T-cell (primary cell): Measurements from ENCODE around the gene OR10H3. TPM values are rescaled to one million over a fixed set of nuclear protein-coding genes. Genes with fewer than 3 reads are reported as not detected.

Source experiments
- ATAC-seq, 4 experiments: fragments of 200-7000 bp in 3 of 4; fragments of 150-1000 bp in 1 of 4; cut with Tn5 transposase; replicated peaks in 1 of 4; 1 replicate in 3 of 4; 2 replicates in 1 of 4; pipeline ENCODE4 v1.10.0; 2021; ENCODE audit warnings: moderate library complexity in 3 of 4, mild to moderate bottlenecking in 2 of 4, moderate number of reproducible peaks in 1 of 4
- CTCF ChIA-PET, 2 donors: fragments of 300-600 bp; sonication (Branson Sonifier 250); formaldehyde crosslinking; loops; one replicate each; lab custom pipeline; 2022; ENCODE audit warnings: antibody characterized with exemption in 2 of 2; lab: Charles Lee
- POLR2A ChIA-PET, 2 donors: fragments of 300-600 bp; sonication (Branson Sonifier 250); formaldehyde crosslinking; loops; one replicate each; lab custom pipeline; 2022; ENCODE audit warnings: antibody characterized with exemption in 2 of 2; lab: Charles Lee
- DNase-seq, 35 experiments: peaks; one replicate each; pipeline versions ENCODE4 v3.0.0 to v3.0.0-alpha.2; 2013 to 2023
- H3K27ac ChIP-seq: one replicate; pipeline ENCODE4 v1.5.1; 2013; ENCODE audit warnings: low read length
- H3K27me3 ChIP-seq, 2 experiments: replicated peaks in 1 of 2; 1 replicate in 1 of 2; 2 replicates in 1 of 2; pipeline versions ENCODE4 v1.6.1 to v1.7.0; 2013; ENCODE audit warnings: low read length in 1 of 2, mixed read lengths in 1 of 2; ENCODE audit not compliant: control insufficient read depth in 2 of 2, insufficient read depth in 2 of 2; ENCODE audit errors: extremely low read depth in 1 of 2
- H3K36me3 ChIP-seq, 2 donors: 1 replicate in 1 of 2; 2 replicates in 1 of 2; pipeline versions ENCODE4 v1.6.1 to v1.7.0; 2013; ENCODE audit warnings: low read length in 1 of 2; ENCODE audit not compliant: control insufficient read depth in 2 of 2, insufficient read depth in 1 of 2; ENCODE audit errors: extremely low read depth in 1 of 2
- H3K4me1 ChIP-seq, 2 experiments: 1 replicate in 1 of 2; 2 replicates in 1 of 2; pipeline versions ENCODE4 v1.6.1 to v1.7.0; 2013; ENCODE audit warnings: low read length in 2 of 2, mixed read lengths in 1 of 2; ENCODE audit not compliant: insufficient read depth in 2 of 2, control insufficient read depth in 1 of 2; ENCODE audit errors: extremely low read depth in 1 of 2
- H3K4me3 ChIP-seq, 2 donors: 1 replicate in 1 of 2; 2 replicates in 1 of 2; pipeline versions ENCODE4 v1.5.1 to v1.7.0; 2013; ENCODE audit warnings: mild to moderate bottlenecking in 2 of 2, low read length in 1 of 2, moderate library complexity in 1 of 2; ENCODE audit not compliant: control insufficient read depth in 1 of 2; ENCODE audit errors: extremely low read depth in 1 of 2
- H3K9me3 ChIP-seq: 2 replicates; pipeline ENCODE4 v1.7.0; 2013
- H3K27ac Mint-ChIP-seq, 2 donors: one replicate each; pipeline ENCODE4 v1.8.0; 2020 to 2021; ENCODE audit warnings: mild to moderate bottlenecking in 2 of 2, mixed read lengths in 2 of 2
- H3K27me3 Mint-ChIP-seq, 2 donors: one replicate each; pipeline ENCODE4 v1.8.0; 2021 to 2022; ENCODE audit warnings: mixed read lengths in 2 of 2
- H3K36me3 Mint-ChIP-seq: one replicate; pipeline ENCODE4 v1.8.0; 2021; ENCODE audit warnings: mixed read lengths
- H3K4me1 Mint-ChIP-seq, 3 donors: one replicate each; pipeline ENCODE4 v1.8.0; 2020 to 2022; ENCODE audit warnings: mixed read lengths in 3 of 3, mild to moderate bottlenecking in 1 of 3
- H3K4me3 Mint-ChIP-seq, 3 donors: one replicate each; pipeline ENCODE4 v1.8.0; 2020 to 2022; ENCODE audit warnings: mild to moderate bottlenecking in 3 of 3, mixed read lengths in 3 of 3, moderate library complexity in 3 of 3
- H3K9me3 Mint-ChIP-seq, 3 donors: one replicate each; pipeline ENCODE4 v1.8.0; 2020 to 2022; ENCODE audit warnings: mixed read lengths in 3 of 3
- WGBS: methylation state at CpG from one replicate; pipeline ENCODE4 v1.1.5; 2013; ENCODE audit warnings: missing lambda C conversion rate; ENCODE audit not compliant: insufficient coverage; 5-methylcytosine and 5-hydroxymethylcytosine counted together
- total RNA-seq, 35 experiments: library from RNA in 6 of 35; stranded (reverse) in 6 of 35; fragments of 120-200 nt in 1 of 35; gene quantifications; one replicate each; pipeline versions ENCODE4 v1.2.1 to v1.2.4 and lab custom pipeline; 2013 to 2026

The OR10H3 gene
- not detected for total RNA-seq
- not detected for total RNA-seq (2013)
- total RNA-seq (lab: John Stamatoyannopoulos, UW), result 0 reads per million in 29 experiments

- Histone ChIP-seq H3K27ac (no peak within 1 kb of the TSS), H3K36me3 (no peaks in the 10 kb centered on the region), H3K9me3 (peaks cover 8% of the 10 kb centered on the region), H3K4me3 (no peak within 1 kb of the TSS), H3K27me3 (peaks cover 0 to 7% of the 10 kb centered on the region in 2 experiments), H3K4me1 (no peaks in the 10 kb centered on the region)
- ATAC-seq (no peak), DNase-seq (no peak)
- H3K36me3 Mint-ChIP-seq, result peaks cover 6% of the 10 kb centered on the region
- H3K9me3 Mint-ChIP-seq, result peaks cover 7 to 12% (median 9%) of the 10 kb centered on the region in 3 donors
- H3K4me1 Mint-ChIP-seq, result no peaks in the 10 kb centered on the region
- CTCF ChIA-PET, result interaction anchor here in 1 of 2 donors (0.6 kb wide), 1 partner anchor 577 kb away, joined by 4 read pairs; no protein-coding TSS in a partner anchor
- no peak within 1 kb of the TSS for H3K27ac Mint-ChIP-seq
- H3K27me3 Mint-ChIP-seq, result peaks cover 13 to 15% of the 10 kb centered on the region in 2 donors
- H3K4me3 Mint-ChIP-seq, result no peak within 1 kb of the TSS
- WGBS, result no CpG with 5 or more reads among the region's 4 CpGs
- POLR2A ChIA-PET, result no interaction called here
Observed at GRCh38 chr19:15737722-15738121, at the start of gene OR10H3. OR10H3 (plus strand) TSS chr19:15737985; CDS start chr19:15741393, 3,408 bp downstream.

- H3K36me3 Mint-ChIP-seq, result no peaks in the 10 kb centered on the region
- H3K27me3 Mint-ChIP-seq, result peaks cover 26 to 51% of the 10 kb centered on the region in 2 donors
- H3K9me3 Mint-ChIP-seq, result peaks cover 0 to 2% (median 0%) of the 10 kb centered on the region in 3 donors
- H3K9me3 ChIP-seq, result no peaks in the 10 kb centered on the region
- ChIA-PET CTCF (no interaction called here), POLR2A (no interaction called here)
- H3K36me3 ChIP-seq, result no peaks in the 10 kb centered on the region
- peaks cover 0 to 2% of the 10 kb centered on the region in 2 experiments for H3K4me1 ChIP-seq
- H3K27me3 ChIP-seq, result peaks cover 0 to 27% of the 10 kb centered on the region in 2 experiments
- H3K4me3 ChIP-seq, result no peak overlapping the region
- DNase-seq, result no peak
- no peak overlapping the region for H3K27ac ChIP-seq
- H3K4me3 Mint-ChIP-seq, result no peak overlapping the region
- no peak for ATAC-seq
- 62% methylated on average over 17 of the region's 19 CpGs for WGBS
- no peak overlapping the region for H3K27ac Mint-ChIP-seq
- H3K4me1 Mint-ChIP-seq, result no peaks in the 10 kb centered on the region
Observed at GRCh38 chr19:15696654-15697194, 41.1 kb upstream of the OR10H3 start.

GRCh38 chr19:15701757-15702533 lies 35.8 kb upstream of the OR10H3 start:
- Histone ChIP-seq H3K36me3 (no peaks in the 10 kb centered on the region), H3K4me3 (no peak overlapping the region), H3K27ac (no peak overlapping the region), H3K9me3 (no peaks in the 10 kb centered on the region), H3K4me1 (no peaks in the 10 kb centered on the region), H3K27me3 (peaks cover 0 to 36% of the 10 kb centered on the region in 2 experiments)
- Mint-ChIP-seq H3K27ac (no peak overlapping the region), H3K9me3 (peaks cover 0 to 7% (median 5%) of the 10 kb centered on the region in 3 donors), H3K36me3 (no peaks in the 10 kb centered on the region), H3K4me1 (no peaks in the 10 kb centered on the region), H3K27me3 (peaks cover 39 to 59% of the 10 kb centered on the region in 2 donors), H3K4me3 (no peak overlapping the region)
- CTCF ChIA-PET, result no interaction called here
- no peak for DNase-seq
- no CpG with 5 or more reads among the region's 4 CpGs for WGBS
- no peak for ATAC-seq
- POLR2A ChIA-PET, result interaction anchor here in 1 of 2 donors (0.5 kb wide), 1 partner anchor 492 kb away, joined by 6 read pairs; no protein-coding TSS in a partner anchor

GRCh38 chr19:15702534-15702930 lies 35.3 kb upstream of the OR10H3 start:
- Histone ChIP-seq H3K9me3 (no peaks in the 10 kb centered on the region), H3K4me3 (no peak overlapping the region), H3K27me3 (peaks cover 0 to 30% of the 10 kb centered on the region in 2 experiments), H3K4me1 (no peaks in the 10 kb centered on the region), H3K36me3 (no peaks in the 10 kb centered on the region), H3K27ac (no peak overlapping the region)
- ChIA-PET POLR2A (interaction anchor here in 1 of 2 donors (0.5 kb wide), 1 partner anchor 491 kb away, joined by 6 read pairs; no protein-coding TSS in a partner anchor), CTCF (no interaction called here)
- Mint-ChIP-seq H3K4me3 (no peak overlapping the region), H3K4me1 (no peaks in the 10 kb centered on the region), H3K27ac (no peak overlapping the region), H3K9me3 (peaks cover 0 to 7% (median 5%) of the 10 kb centered on the region in 3 donors), H3K27me3 (peaks cover 40 to 53% of the 10 kb centered on the region in 2 donors), H3K36me3 (no peaks in the 10 kb centered on the region)
- peak in 25 of 35 experiments; percentile 5 to 37 (median 21) for DNase-seq
- ATAC-seq, result peak in 1 of 4 experiments; percentile 31
- WGBS, result 0% methylated on average over 1 of the region's 7 CpGs

- Mint-ChIP-seq H3K4me1 (no peaks in the 10 kb centered on the region), H3K27ac (no peak overlapping the region), H3K36me3 (no peaks in the 10 kb centered on the region), H3K9me3 (no peaks in the 10 kb centered on the region), H3K27me3 (peaks cover 26 to 44% of the 10 kb centered on the region in 2 donors), H3K4me3 (no peak overlapping the region)
- Histone ChIP-seq H3K27me3 (peaks cover 3 to 19% of the 10 kb centered on the region in 2 experiments), H3K36me3 (no peaks in the 10 kb centered on the region), H3K4me3 (no peak overlapping the region), H3K4me1 (no peaks in the 10 kb centered on the region), H3K9me3 (no peaks in the 10 kb centered on the region), H3K27ac (no peak overlapping the region)
- WGBS, result 61% methylated on average over 3 of the region's 3 CpGs
- CTCF ChIA-PET, result no interaction called here
- DNase-seq, result no peak
- no peak for ATAC-seq
- POLR2A ChIA-PET, result no interaction called here
Observed at GRCh38 chr19:15714638-15715037, 23.1 kb upstream of the OR10H3 start.

- no peaks in the 10 kb centered on the region for H3K4me1 Mint-ChIP-seq
- ChIA-PET CTCF (no interaction called here), POLR2A (no interaction called here)
- H3K27me3 Mint-ChIP-seq, result peaks cover 30 to 50% of the 10 kb centered on the region in 2 donors
- H3K27ac Mint-ChIP-seq, result no peak overlapping the region
- Histone ChIP-seq H3K36me3 (no peaks in the 10 kb centered on the region), H3K27me3 (peaks cover 3 to 21% of the 10 kb centered on the region in 2 experiments), H3K4me1 (no peaks in the 10 kb centered on the region), H3K4me3 (no peak overlapping the region), H3K9me3 (no peaks in the 10 kb centered on the region), H3K27ac (no peak overlapping the region)
- no peak overlapping the region for H3K4me3 Mint-ChIP-seq
- no CpG with 5 or more reads among the region's 1 CpG for WGBS
- no peaks in the 10 kb centered on the region for H3K36me3 Mint-ChIP-seq
- no peak for DNase-seq
- no peak for ATAC-seq
- no peaks in the 10 kb centered on the region for H3K9me3 Mint-ChIP-seq
Observed at GRCh38 chr19:15715642-15716041, 22.1 kb upstream of the OR10H3 start.
